IPS DF 19.7 (cell line): Measurements from ENCODE around the gene UST.

Experiments
- DNase-seq: peaks from one replicate; pipeline ENCODE4 v3.0.0-alpha.2; 2013; ENCODE audit warnings: low read depth, low spot score

Gene UST, protein sequence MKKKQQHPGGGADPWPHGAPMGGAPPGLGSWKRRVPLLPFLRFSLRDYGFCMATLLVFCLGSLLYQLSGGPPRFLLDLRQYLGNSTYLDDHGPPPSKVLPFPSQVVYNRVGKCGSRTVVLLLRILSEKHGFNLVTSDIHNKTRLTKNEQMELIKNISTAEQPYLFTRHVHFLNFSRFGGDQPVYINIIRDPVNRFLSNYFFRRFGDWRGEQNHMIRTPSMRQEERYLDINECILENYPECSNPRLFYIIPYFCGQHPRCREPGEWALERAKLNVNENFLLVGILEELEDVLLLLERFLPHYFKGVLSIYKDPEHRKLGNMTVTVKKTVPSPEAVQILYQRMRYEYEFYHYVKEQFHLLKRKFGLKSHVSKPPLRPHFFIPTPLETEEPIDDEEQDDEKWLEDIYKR

GRCh38 chr6:148746363-148747144 lies at the start of gene UST:
Gene UST, plus strand, starts transcription at chr6:148747030. Its CDS starts 401 bp downstream, at chr6:148747431.
- peak; percentile 89 for DNase-seq

- DNase-seq = no peak
Observed at GRCh38 chr6:148697895-148698440, 48.9 kb upstream of the UST start.

DNA sequence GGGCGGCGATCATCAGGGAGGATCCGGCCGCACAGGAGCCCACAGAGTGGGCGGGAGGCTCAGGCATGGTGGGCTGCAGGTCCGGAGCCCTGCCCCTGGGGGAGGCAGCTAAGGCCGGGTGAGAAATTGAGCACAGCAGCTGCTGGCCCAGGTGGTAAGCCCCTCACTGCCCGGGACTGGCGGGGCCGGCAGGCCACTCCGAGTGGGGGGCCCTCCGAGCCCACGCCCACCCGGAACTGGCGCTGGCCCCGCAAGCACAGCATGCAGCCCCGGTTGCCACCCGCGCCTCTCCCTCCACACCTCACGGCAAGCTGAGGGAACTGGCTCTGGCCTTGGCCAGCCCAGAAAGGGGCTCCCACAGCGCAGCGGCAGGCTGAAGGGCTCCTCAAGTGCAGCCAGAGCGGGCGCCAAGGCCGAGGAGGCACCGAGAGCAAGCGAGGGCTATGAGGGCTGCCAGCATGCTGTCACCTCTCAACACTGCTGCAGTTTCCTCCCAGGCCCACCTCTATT lies 48.1 kb upstream of the UST start:
- no peak for DNase-seq

DNA sequence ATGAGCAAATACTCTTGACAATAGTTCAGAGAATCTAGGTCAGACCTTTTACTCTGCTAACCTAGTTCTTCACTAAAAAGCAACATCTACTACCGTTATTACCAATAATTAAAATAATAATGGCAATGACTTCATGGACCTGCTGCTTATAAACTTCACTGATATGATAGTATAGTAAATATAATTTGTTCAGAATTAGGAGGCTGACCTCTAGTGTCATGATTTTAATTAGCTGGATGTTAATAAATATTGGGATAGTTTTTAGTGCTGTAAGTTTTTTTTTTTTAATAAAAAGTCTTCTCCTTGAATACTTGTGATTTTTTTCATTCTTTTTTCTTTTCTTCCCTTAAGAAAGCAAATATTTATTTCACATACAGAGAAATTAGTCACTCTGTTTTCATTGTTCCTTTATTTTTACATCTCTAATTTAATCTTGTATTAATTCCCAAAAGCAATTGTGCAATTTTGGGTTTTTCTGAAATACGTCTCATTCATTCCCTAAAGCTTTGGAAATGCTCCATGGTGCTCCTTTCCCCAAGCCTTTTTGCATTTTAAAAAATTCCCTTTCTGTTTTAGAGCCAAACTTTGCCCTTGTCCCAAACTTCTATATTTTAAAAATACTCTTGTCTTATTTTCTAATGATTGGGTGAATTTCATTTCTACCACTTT lies 46.6 kb upstream of the UST start:
- DNase-seq = no peak

- no peak for DNase-seq
Observed at GRCh38 chr6:148700741-148701311, 46.0 kb upstream of the UST start.

GRCh38 chr6:148701375-148701774 lies 45.5 kb upstream of the UST start:
- DNase-seq = no peak

DNA sequence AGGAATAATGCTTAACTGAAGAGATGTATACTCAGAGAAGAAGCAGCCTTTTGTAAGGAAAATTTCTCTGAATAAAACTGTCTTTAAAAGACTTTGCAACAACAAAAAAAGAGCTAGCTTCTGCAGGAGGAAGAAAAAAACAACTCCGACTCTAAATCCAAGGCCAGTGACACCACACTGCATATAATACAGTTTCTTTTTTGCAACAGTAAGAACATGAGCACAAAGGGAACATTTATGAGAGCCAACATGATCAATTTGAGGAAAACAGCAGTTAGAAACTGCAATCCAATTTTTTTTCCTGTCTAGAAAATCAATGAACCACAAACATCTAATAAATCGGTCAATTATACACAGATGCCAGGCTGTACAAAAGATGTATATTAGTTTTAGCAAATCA lies 42.9 kb upstream of the UST start:
- no peak for DNase-seq

DNA sequence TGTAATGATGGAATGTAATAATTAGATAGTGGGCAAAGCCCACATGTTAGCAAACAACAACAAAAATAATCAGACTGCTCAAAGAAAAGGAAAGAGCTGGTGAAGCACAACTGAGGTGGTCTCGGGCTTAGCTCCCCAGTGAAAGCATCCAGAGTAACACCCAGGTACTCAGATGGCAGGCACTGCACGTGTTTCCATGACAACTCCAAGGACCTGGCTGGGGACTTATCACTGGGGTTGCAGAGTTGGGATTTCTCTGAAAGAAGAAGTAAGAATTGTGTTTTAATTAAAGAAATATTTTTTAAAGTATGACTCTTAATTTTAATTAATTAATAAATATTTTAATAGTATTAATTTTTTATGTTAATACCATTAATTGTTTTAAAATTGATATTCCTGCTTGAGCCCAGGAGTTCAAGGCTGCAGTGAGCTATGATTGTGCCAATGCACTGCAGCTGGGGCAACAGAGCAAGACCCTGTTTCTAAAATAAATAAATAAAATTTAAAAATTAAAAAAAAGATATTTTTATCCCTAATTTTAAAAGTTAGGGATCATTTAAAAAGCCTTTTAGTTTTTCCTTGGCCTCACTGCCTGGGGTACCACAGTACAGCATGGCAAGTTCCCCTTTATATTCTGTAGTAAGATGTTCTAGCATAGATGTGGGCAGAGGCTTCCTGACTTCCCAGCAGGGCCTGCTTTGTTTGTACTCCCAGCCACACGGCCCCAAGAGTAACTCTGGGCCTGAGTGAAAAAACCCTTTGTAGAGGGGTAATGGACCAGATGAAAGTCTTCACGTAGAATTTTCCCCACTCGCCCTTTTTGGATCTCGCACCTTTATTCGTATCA lies 42.2 kb upstream of the UST start:
- DNase-seq = no peak

DNA sequence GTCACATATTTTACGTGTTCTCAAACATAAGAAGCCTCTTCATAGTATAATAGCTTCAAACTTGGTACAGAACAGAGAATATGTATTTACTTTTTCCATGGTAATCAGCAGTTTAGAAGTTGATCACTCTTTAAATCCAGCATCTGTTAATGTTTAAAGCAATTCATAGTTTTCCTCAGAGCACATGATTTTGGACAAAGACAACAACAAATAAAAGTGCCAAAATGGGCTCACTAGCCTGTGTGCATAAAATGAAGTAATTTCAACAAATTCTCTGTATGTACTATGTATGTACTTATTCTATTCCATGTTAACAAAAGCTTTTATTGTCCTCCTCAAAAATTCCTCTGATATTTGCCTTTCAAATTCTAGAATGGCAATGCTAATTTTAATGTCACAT lies 38.1 kb upstream of the UST start:
- DNase-seq = no peak

- no peak for DNase-seq
Observed at GRCh38 chr6:148709577-148709976, 37.3 kb upstream of the UST start.

- DNase-seq = no peak
Observed at GRCh38 chr6:148711833-148712654, 34.8 kb upstream of the UST start.

GRCh38 chr6:148713033-148713738 lies 33.6 kb upstream of the UST start:
- DNase-seq = no peak

DNA sequence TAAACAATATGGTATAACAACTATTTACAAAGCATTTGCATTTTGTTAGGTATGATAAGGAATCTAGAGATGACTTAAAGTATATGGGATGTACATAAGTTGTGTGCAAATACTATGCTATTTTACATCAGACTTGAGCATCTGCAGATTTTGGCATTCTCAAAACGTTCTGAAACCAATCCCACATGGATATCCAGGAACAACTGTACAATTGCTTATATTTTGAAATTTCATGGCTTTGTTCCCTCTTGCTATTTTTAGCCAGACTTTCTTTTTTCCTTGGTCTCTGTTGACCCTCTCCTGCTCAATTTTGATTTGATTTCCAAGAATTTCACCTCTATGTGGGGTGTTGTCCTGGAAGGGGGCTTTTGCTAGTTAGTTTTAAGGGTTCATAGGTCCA lies 32.9 kb upstream of the UST start:
- no peak for DNase-seq

- no peak for DNase-seq
Observed at GRCh38 chr6:148716811-148717210, 30.0 kb upstream of the UST start.

GRCh38 chr6:148720406-148720805 lies 26.4 kb upstream of the UST start:
- DNase-seq = no peak

DNA sequence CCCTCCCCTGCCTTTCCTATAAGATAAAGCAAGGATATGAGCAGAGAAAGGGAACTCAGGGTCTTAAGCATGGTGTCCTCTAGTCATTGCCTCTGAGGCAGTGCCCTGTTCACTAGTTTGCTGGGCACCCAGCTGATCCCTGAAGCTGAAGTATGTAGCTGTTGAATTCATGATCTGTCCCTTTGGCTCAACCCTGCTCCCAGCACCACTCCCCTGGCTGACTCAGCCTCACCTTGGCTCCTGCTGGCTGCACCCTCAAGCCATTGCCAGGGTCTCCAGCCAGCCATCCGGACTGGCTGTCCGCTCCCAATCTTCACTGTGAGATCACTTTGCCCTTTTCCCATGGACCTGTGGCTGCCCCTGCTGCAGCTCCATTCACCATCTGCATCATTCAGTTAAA lies 25.9 kb upstream of the UST start:
- no peak for DNase-seq

GRCh38 chr6:148723484-148723883 lies 23.3 kb upstream of the UST start:
- no peak for DNase-seq

GRCh38 chr6:148724428-148724827 lies 22.4 kb upstream of the UST start:
- DNase-seq = no peak

DNA sequence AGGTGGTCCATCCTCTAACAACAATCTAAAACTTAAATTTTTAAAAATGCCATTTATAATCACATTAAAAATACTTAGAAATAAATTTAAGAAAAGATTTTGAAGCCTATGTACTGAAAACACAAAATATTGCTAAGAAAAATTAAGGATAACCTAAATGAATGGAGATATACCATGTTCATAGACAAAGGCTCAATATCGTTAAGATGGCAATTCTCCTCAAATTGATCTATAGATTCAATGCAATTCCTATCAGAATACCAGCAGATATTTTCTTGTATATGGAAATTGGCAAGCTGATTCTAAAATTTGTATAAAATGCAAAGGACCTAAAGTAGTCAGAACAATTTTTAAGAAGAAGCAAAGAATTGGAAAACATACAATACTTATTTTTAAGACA lies 19.7 kb upstream of the UST start:
- no peak for DNase-seq
